ENCODE measurements around the gene SPARC. TPM values are rescaled to one million over a fixed set of nuclear protein-coding genes. Genes with fewer than 3 reads are reported as not detected.
"Not testable (repeated sequence)": the region's sequence is repeated elsewhere in the genome, so short reads cannot be mapped to it uniquely, and the experiment has no call there.

SPARC gene
- total and polyA plus RNA-seq, 2 donors = 152 to 183 TPM

GRCh38 chr5:151697452-151697851, 10.7 kb upstream of the SPARC start:
- WGBS = 94% methylated on average over 8 of the region's 8 CpGs
- no peak for DNase-seq (ENCODE audit: low read depth in 6 of 9, low spot score in 9 of 9)
- Histone ChIP-seq H3K36me3 (ENCODE audit: control insufficient read depth in 2 of 2, insufficient read depth in 2 of 2, low read length in 1 of 2) (no peaks in the 10 kb centered on the region), H3K27me3 (ENCODE audit: control insufficient read depth in 2 of 2, insufficient read depth in 1 of 2, low read length in 1 of 2) (peaks cover 0 to 6% of the 10 kb centered on the region in 2 donors), H3K4me1 (ENCODE audit: control insufficient read depth in 2 of 2, insufficient read depth in 2 of 2, low read length in 2 of 2) (no peaks in the 10 kb centered on the region), H3K9me3 (ENCODE audit: control insufficient read depth in 2 of 2, insufficient read depth in 1 of 2, low read length in 1 of 2) (no peaks in the 10 kb centered on the region), H3K4me3 (ENCODE audit: low read length in 2 of 2) (no peak overlapping the region), H3K27ac (ENCODE audit: low read depth in 1 of 2, low read length in 1 of 2) (peak overlapping the region in 1 of 2 donors; percentile 7)

- DNase-seq (ENCODE audit: low read depth in 6 of 9, low spot score in 9 of 9) = no peak
- H3K4me3 ChIP-seq (ENCODE audit: low read length in 2 of 2) = no peak overlapping the region
- 72% methylated on average over 20 of the region's 20 CpGs for WGBS
These were observed 9.9 kb upstream of the SPARC start for GRCh38 chr5:151696470-151697061.

GRCh38 chr5:151695464-151695863, 8.7 kb upstream of the SPARC start:
- Histone ChIP-seq H3K4me1 (ENCODE audit: control insufficient read depth in 2 of 2, insufficient read depth in 2 of 2, low read length in 2 of 2) (no peaks in the 10 kb centered on the region), H3K36me3 (ENCODE audit: control insufficient read depth in 2 of 2, insufficient read depth in 2 of 2, low read length in 1 of 2) (no peaks in the 10 kb centered on the region), H3K27ac (ENCODE audit: low read depth in 1 of 2, low read length in 1 of 2) (no peak overlapping the region), H3K27me3 (ENCODE audit: control insufficient read depth in 2 of 2, insufficient read depth in 1 of 2, low read length in 1 of 2) (peaks cover 0 to 6% of the 10 kb centered on the region in 2 donors), H3K9me3 (ENCODE audit: control insufficient read depth in 2 of 2, insufficient read depth in 1 of 2, low read length in 1 of 2) (no peaks in the 10 kb centered on the region), H3K4me3 (ENCODE audit: low read length in 2 of 2) (no peak overlapping the region)
- no peak for DNase-seq (ENCODE audit: low read depth in 6 of 9, low spot score in 9 of 9)
- 97% methylated on average over 1 of the region's 1 CpG for WGBS

More at GRCh38 chr5:151696470-151697061, 9.9 kb upstream of the SPARC start:
- Histone ChIP-seq H3K27ac (ENCODE audit: low read depth in 1 of 2, low read length in 1 of 2) (peak overlapping the region; percentile 25 to 57), H3K4me1 (ENCODE audit: control insufficient read depth in 2 of 2, insufficient read depth in 2 of 2, low read length in 2 of 2) (no peaks in the 10 kb centered on the region), H3K9me3 (ENCODE audit: control insufficient read depth in 2 of 2, insufficient read depth in 1 of 2, low read length in 1 of 2) (no peaks in the 10 kb centered on the region), H3K27me3 (ENCODE audit: control insufficient read depth in 2 of 2, insufficient read depth in 1 of 2, low read length in 1 of 2) (peaks cover 0 to 6% of the 10 kb centered on the region in 2 donors), H3K36me3 (ENCODE audit: control insufficient read depth in 2 of 2, insufficient read depth in 2 of 2, low read length in 1 of 2) (no peaks in the 10 kb centered on the region)

- H3K4me1 ChIP-seq (ENCODE audit: control insufficient read depth in 2 of 2, insufficient read depth in 2 of 2, low read length in 2 of 2) = no peaks in the 10 kb centered on the region
- H3K27me3 ChIP-seq (ENCODE audit: control insufficient read depth in 2 of 2, insufficient read depth in 1 of 2, low read length in 1 of 2) = peaks cover 0 to 4% of the 10 kb centered on the region in 2 donors
- H3K9me3 ChIP-seq (ENCODE audit: control insufficient read depth in 2 of 2, insufficient read depth in 1 of 2, low read length in 1 of 2) = no peaks in the 10 kb centered on the region
- WGBS = 95% methylated on average over 3 of the region's 3 CpGs
- DNase-seq (ENCODE audit: low read depth in 6 of 9, low spot score in 9 of 9) = no peak
- H3K36me3 ChIP-seq (ENCODE audit: control insufficient read depth in 2 of 2, insufficient read depth in 2 of 2, low read length in 1 of 2) = no peaks in the 10 kb centered on the region
- H3K27ac ChIP-seq (ENCODE audit: low read depth in 1 of 2, low read length in 1 of 2) = no peak overlapping the region
- no peak overlapping the region for H3K4me3 ChIP-seq (ENCODE audit: low read length in 2 of 2)
These were observed 7.3 kb upstream of the SPARC start for GRCh38 chr5:151694035-151694485.

- Histone ChIP-seq H3K4me1 (ENCODE audit: control insufficient read depth in 2 of 2, insufficient read depth in 2 of 2, low read length in 2 of 2) (no peaks in the 10 kb centered on the region), H3K27ac (ENCODE audit: low read depth in 1 of 2, low read length in 1 of 2) (no peak overlapping the region), H3K36me3 (ENCODE audit: control insufficient read depth in 2 of 2, insufficient read depth in 2 of 2, low read length in 1 of 2) (no peaks in the 10 kb centered on the region), H3K9me3 (ENCODE audit: control insufficient read depth in 2 of 2, insufficient read depth in 1 of 2, low read length in 1 of 2) (no peaks in the 10 kb centered on the region), H3K4me3 (ENCODE audit: low read length in 2 of 2) (no peak overlapping the region), H3K27me3 (ENCODE audit: control insufficient read depth in 2 of 2, insufficient read depth in 1 of 2, low read length in 1 of 2) (peaks cover 0 to 4% of the 10 kb centered on the region in 2 donors)
- 94% methylated on average over 3 of the region's 3 CpGs for WGBS
- DNase-seq (ENCODE audit: low read depth in 6 of 9, low spot score in 9 of 9) = no peak
These were observed 5.6 kb upstream of the SPARC start for GRCh38 chr5:151692312-151692711.

GRCh38 chr5:151691706-151692105, 5.0 kb upstream of the SPARC start:
- no peak for DNase-seq (ENCODE audit: low read depth in 6 of 9, low spot score in 9 of 9)
- no peak overlapping the region for H3K4me3 ChIP-seq (ENCODE audit: low read length in 2 of 2)
- no peaks in the 10 kb centered on the region for H3K9me3 ChIP-seq (ENCODE audit: control insufficient read depth in 2 of 2, insufficient read depth in 1 of 2, low read length in 1 of 2)
- H3K27ac ChIP-seq (ENCODE audit: low read depth in 1 of 2, low read length in 1 of 2) = no peak overlapping the region
- H3K4me1 ChIP-seq (ENCODE audit: control insufficient read depth in 2 of 2, insufficient read depth in 2 of 2, low read length in 2 of 2) = peaks cover 0 to 5% of the 10 kb centered on the region in 2 donors
- 97% methylated on average over 3 of the region's 3 CpGs for WGBS
- no peaks in the 10 kb centered on the region for H3K36me3 ChIP-seq (ENCODE audit: control insufficient read depth in 2 of 2, insufficient read depth in 2 of 2, low read length in 1 of 2)
- peaks cover 0 to 9% of the 10 kb centered on the region in 2 donors for H3K27me3 ChIP-seq (ENCODE audit: control insufficient read depth in 2 of 2, insufficient read depth in 1 of 2, low read length in 1 of 2)

GRCh38 chr5:151689591-151689990, 2.9 kb upstream of the SPARC start:
- H3K27me3 ChIP-seq (ENCODE audit: control insufficient read depth in 2 of 2, insufficient read depth in 1 of 2, low read length in 1 of 2); H3K4me1 ChIP-seq (ENCODE audit: control insufficient read depth in 2 of 2, insufficient read depth in 2 of 2, low read length in 2 of 2); H3K27ac ChIP-seq (ENCODE audit: low read depth in 1 of 2, low read length in 1 of 2); H3K4me3 ChIP-seq (ENCODE audit: low read length in 2 of 2); DNase-seq (ENCODE audit: low read depth in 6 of 9, low spot score in 9 of 9); H3K36me3 ChIP-seq (ENCODE audit: control insufficient read depth in 2 of 2, insufficient read depth in 2 of 2, low read length in 1 of 2); H3K9me3 ChIP-seq (ENCODE audit: control insufficient read depth in 2 of 2, insufficient read depth in 1 of 2, low read length in 1 of 2): not testable (repeated sequence)
- 97% methylated on average over 8 of the region's 8 CpGs for WGBS

- no peak for DNase-seq (ENCODE audit: low read depth in 6 of 9, low spot score in 9 of 9)
These were observed 1.7 kb upstream of the SPARC start for GRCh38 chr5:151688436-151688835.

GRCh38 chr5:151685749-151686673, 704 bp downstream of the SPARC start:
- H3K4me1 ChIP-seq (ENCODE audit: control insufficient read depth in 2 of 2, insufficient read depth in 2 of 2, low read length in 2 of 2) = peaks cover 0 to 13% of the 10 kb centered on the region in 2 donors
- peaks cover 0 to 7% of the 10 kb centered on the region in 2 donors for H3K27me3 ChIP-seq (ENCODE audit: control insufficient read depth in 2 of 2, insufficient read depth in 1 of 2, low read length in 1 of 2)
- DNase-seq (ENCODE audit: low read depth in 6 of 9, low spot score in 9 of 9) = no peak
- H3K4me3 ChIP-seq (ENCODE audit: low read length in 2 of 2) = peak overlapping the region; percentile 24 to 41
- peak overlapping the region; percentile 56 to 64 for H3K27ac ChIP-seq (ENCODE audit: low read depth in 1 of 2, low read length in 1 of 2)
- H3K36me3 ChIP-seq (ENCODE audit: control insufficient read depth in 2 of 2, insufficient read depth in 2 of 2, low read length in 1 of 2) = no peaks in the 10 kb centered on the region
- 80% methylated on average over 10 of the region's 10 CpGs for WGBS
- H3K9me3 ChIP-seq (ENCODE audit: control insufficient read depth in 2 of 2, insufficient read depth in 1 of 2, low read length in 1 of 2) = no peaks in the 10 kb centered on the region

More at GRCh38 chr5:151688436-151688835, 1.7 kb upstream of the SPARC start:
- WGBS = 96% methylated on average over 3 of the region's 3 CpGs
- Histone ChIP-seq H3K9me3 (ENCODE audit: control insufficient read depth in 2 of 2, insufficient read depth in 1 of 2, low read length in 1 of 2) (no peaks in the 10 kb centered on the region), H3K27me3 (ENCODE audit: control insufficient read depth in 2 of 2, insufficient read depth in 1 of 2, low read length in 1 of 2) (peaks cover 0 to 7% of the 10 kb centered on the region in 2 donors), H3K4me1 (ENCODE audit: control insufficient read depth in 2 of 2, insufficient read depth in 2 of 2, low read length in 2 of 2) (peaks cover 0 to 9% of the 10 kb centered on the region in 2 donors), H3K27ac (ENCODE audit: low read depth in 1 of 2, low read length in 1 of 2) (no peak overlapping the region), H3K4me3 (ENCODE audit: low read length in 2 of 2) (no peak overlapping the region), H3K36me3 (ENCODE audit: control insufficient read depth in 2 of 2, insufficient read depth in 2 of 2, low read length in 1 of 2) (no peaks in the 10 kb centered on the region)

Measured in thymus (tissue), 11 donors.